Hepatocyte (in vitro differentiated cells): ENCODE data around the gene ERICH6. TPM values are rescaled to one million over a fixed set of nuclear protein-coding genes. Genes with fewer than 3 reads are reported as not detected.

Experiments
- DNase-seq: peaks from one replicate; pipeline ENCODE4 v3.0.0-alpha.2; 2016; ENCODE audit warnings: low spot score
- H2AFZ ChIP-seq: fragments of 200-600 bp; sonication (generic); 2 replicates; pipeline ENCODE4 v1.6.0; 2016; ENCODE audit warnings: antibody characterized with exemption, mild to moderate bottlenecking
- H3K27ac ChIP-seq: fragments of 200-600 bp; sonication (generic); 2 replicates; pipeline ENCODE4 v1.5.1; 2016; ENCODE audit warnings: mild to moderate bottlenecking
- H3K27me3 ChIP-seq: fragments of 200-600 bp; sonication (generic); 2 replicates; pipeline ENCODE4 v1.6.1; 2016
- H3K36me3 ChIP-seq: fragments of 200-600 bp; sonication (generic); replicated peaks from 2 replicates; pipeline ENCODE4 v1.5.1; 2016; ENCODE audit warnings: low read depth; ENCODE audit not compliant: insufficient read depth
- H3K4me1 ChIP-seq: fragments of 200-600 bp; sonication (generic); 2 replicates; pipeline ENCODE4 v1.5.1; 2016; ENCODE audit warnings: mild to moderate bottlenecking, moderate library complexity; ENCODE audit not compliant: insufficient read depth
- H3K4me2 ChIP-seq: fragments of 200-600 bp; sonication (generic); 2 replicates; pipeline ENCODE4 v1.6.0; 2016
- H3K4me3 ChIP-seq: fragments of 200-600 bp; sonication (generic); 2 replicates; pipeline ENCODE4 v1.5.1; 2016; ENCODE audit warnings: mild to moderate bottlenecking
- H3K79me2 ChIP-seq: fragments of 200-600 bp; sonication (generic); 2 replicates; pipeline ENCODE4 v1.6.0; 2017; ENCODE audit warnings: mild to moderate bottlenecking
- H3K9me2 ChIP-seq: fragments of 200-600 bp; sonication (generic); replicated peaks from 2 replicates; pipeline ENCODE4 v1.6.0; 2017; ENCODE audit warnings: mild to moderate bottlenecking; ENCODE audit not compliant: insufficient read depth
- H3K9me3 ChIP-seq: fragments of 200-600 bp; sonication (generic); 2 replicates; pipeline ENCODE4 v1.5.1; 2016; ENCODE audit warnings: low read depth, mild to moderate bottlenecking
- H4K20me1 ChIP-seq: fragments of 200-600 bp; sonication (generic); 2 replicates; pipeline ENCODE4 v1.6.0; 2016; ENCODE audit warnings: mild to moderate bottlenecking; ENCODE audit not compliant: insufficient read depth, poor library complexity, severe bottlenecking
- CTCF ChIP-seq: fragments of 200-600 bp; sonication (generic); IDR thresholded peaks from 2 replicates; pipeline ENCODE4 v1.5.1; 2016; ENCODE audit warnings: antibody characterized with exemption, mild to moderate bottlenecking; ENCODE audit not compliant: poor library complexity
- EZH2 ChIP-seq: fragments of 200-600 bp; sonication (generic); IDR thresholded peaks from 2 replicates; pipeline ENCODE4 v1.6.1; 2016; ENCODE audit warnings: antibody characterized with exemption, mild to moderate bottlenecking, borderline replicate concordance
- EZH2phosphoT487 ChIP-seq: fragments of 200-600 bp; sonication (generic); IDR thresholded peaks from one replicate; pipeline ENCODE4 v1.6.1; 2018; ENCODE audit warnings: antibody characterized with exemption, mild to moderate bottlenecking, low read depth, moderate library complexity; ENCODE audit not compliant: unreplicated experiment, severe bottlenecking
- WGBS: methylation state at CpG from one replicate; pipeline ENCODE4 v1.1.6; 2016; ENCODE audit warnings: low lambda C conversion rate; ENCODE audit errors: missing lambda C conversion rate; 5-methylcytosine and 5-hydroxymethylcytosine counted together
- polyA plus RNA-seq: library from polyadenylated mRNA; unstranded; fragments of >200 nt; fragmentation: Nextera tagmentation; extraction: Ambion mirVana; gene quantifications from 2 replicates; pipeline ENCODE4 v1.2.1, GENCODE V29; 2016
- total RNA-seq: library from RNA; depleted of rRNA; stranded (reverse); fragments of >200 nt; gene quantifications from 2 replicates; pipeline ENCODE4 v1.2.3, GENCODE V29; 2014

The ERICH6 gene
- total and polyA plus RNA-seq, 2 experiments from 2014 or later = not detected

- H3K4me1 ChIP-seq = peaks cover 5% of the 10 kb centered on the region
- no peaks in the 10 kb centered on the region for H3K9me3 ChIP-seq
- H3K27me3 ChIP-seq = no peaks in the 10 kb centered on the region
- WGBS = 76% methylated on average over 7 of the region's 7 CpGs
- no peak overlapping the region for H3K4me2 ChIP-seq
- H3K9me2 ChIP-seq = no peaks in the 10 kb centered on the region
- no peaks in the 10 kb centered on the region for H3K36me3 ChIP-seq
- H2AFZ ChIP-seq = no peak overlapping the region
- H4K20me1 ChIP-seq = no peaks in the 10 kb centered on the region
- H3K4me3 ChIP-seq = no peak overlapping the region
- no peaks in the 10 kb centered on the region for H3K79me2 ChIP-seq
- peak; percentile 55 for DNase-seq
- TF ChIP-seq CTCF (no peak), EZH2phosphoT487 (no peak), EZH2 (no peak)
- H3K27ac ChIP-seq = peak overlapping the region; percentile 60
Observed at GRCh38 chr3:150725548-150725947, 21.8 kb upstream of the ERICH6 start.

- no peak for DNase-seq
Observed at GRCh38 chr3:150723946-150724345, 20.2 kb upstream of the ERICH6 start.

GRCh38 chr3:150722267-150722666 is 18.5 kb upstream of the ERICH6 start:
- TF ChIP-seq EZH2phosphoT487 = no peak
- no peak for TF ChIP-seq EZH2
- no peak for TF ChIP-seq CTCF
- H3K79me2 ChIP-seq = no peaks in the 10 kb centered on the region
- no peak overlapping the region for H3K27ac ChIP-seq
- H4K20me1 ChIP-seq = no peaks in the 10 kb centered on the region
- H3K27me3 ChIP-seq = no peaks in the 10 kb centered on the region
- WGBS = 93% methylated on average over 3 of the region's 3 CpGs
- DNase-seq = no peak
- no peaks in the 10 kb centered on the region for H3K9me2 ChIP-seq
- H3K4me1 ChIP-seq = peaks cover 5% of the 10 kb centered on the region
- H3K9me3 ChIP-seq = no peaks in the 10 kb centered on the region
- no peak overlapping the region for H3K4me3 ChIP-seq
- no peak overlapping the region for H2AFZ ChIP-seq
- no peaks in the 10 kb centered on the region for H3K36me3 ChIP-seq
- no peak overlapping the region for H3K4me2 ChIP-seq

More at GRCh38 chr3:150723946-150724345, 20.2 kb upstream of the ERICH6 start:
- Histone ChIP-seq H3K27ac (no peak overlapping the region), H3K4me3 (no peak overlapping the region), H2AFZ (no peak overlapping the region), H3K9me2 (no peaks in the 10 kb centered on the region), H3K36me3 (no peaks in the 10 kb centered on the region), H3K9me3 (no peaks in the 10 kb centered on the region), H3K4me1 (peaks cover 5% of the 10 kb centered on the region), H3K4me2 (no peak overlapping the region), H4K20me1 (no peaks in the 10 kb centered on the region), H3K79me2 (no peaks in the 10 kb centered on the region), H3K27me3 (no peaks in the 10 kb centered on the region)
- TF ChIP-seq EZH2 (no peak), EZH2phosphoT487 (no peak), CTCF (no peak)
- WGBS = 78% methylated on average over 6 of the region's 6 CpGs
